CD4-positive, alpha-beta T cell treated with Interferon alpha-2 for 1 hour (primary cell): ENCODE measurements around the gene COG8.

ENCODE experiments used
- DNase-seq, 2 donors: peaks; one replicate each; pipeline ENCODE4 v3.0.0-alpha.2; 2020 to 2022

COG8 gene

GRCh38 chr16:69283851-69284250 is 55.5 kb downstream of the COG8 start:
- DNase-seq: no peak

GRCh38 chr16:69277413-69277812 is 62.0 kb downstream of the COG8 start:
- DNase-seq: no peak
